ENCODE results near the gene PUS1.

PUS1 gene

GRCh38 chr12:131921866-131922769, 7.0 kb upstream of the PUS1 start:
- peaks cover 0 to 11% (median 1%) of the 10 kb centered on the region in 4 experiments for H3K4me1 ChIP-seq (ENCODE audit: control extremely low read depth in 1 of 4, control insufficient read depth in 4 of 4, insufficient read depth in 4 of 4, low read length in 3 of 4)
- no peak overlapping the region for H3K4me3 ChIP-seq (ENCODE audit: control insufficient read depth in 1 of 7, extremely low read depth in 1 of 7, insufficient read depth in 4 of 7, low read depth in 2 of 7, low read length in 6 of 7)
- H3K27me3 ChIP-seq (replicated peaks in 2 of 5; ENCODE audit: control insufficient read depth in 4 of 5, insufficient read depth in 5 of 5, low read length in 4 of 5) = no peaks in the 10 kb centered on the region
- WGBS (ENCODE audit: insufficient coverage) = 96% methylated on average over 22 of the region's 29 CpGs
- no peak overlapping the region for H3K27ac ChIP-seq (ENCODE audit: insufficient read depth in 1 of 2, low read depth in 1 of 2, low read length in 2 of 2, poor library complexity in 1 of 2, severe bottlenecking in 2 of 2)
- POLR2A ChIA-PET = no interaction called here
- H3K9me3 ChIP-seq (ENCODE audit: control extremely low read depth in 1 of 5, control insufficient read depth in 4 of 5, insufficient read depth in 2 of 5, low read depth in 1 of 5, low read length in 4 of 5) = no peaks in the 10 kb centered on the region
- CTCF ChIA-PET = no interaction called here
- peaks cover 0 to 45% (median 28%) of the 10 kb centered on the region in 4 experiments for H3K36me3 ChIP-seq (ENCODE audit: control insufficient read depth in 4 of 4, insufficient read depth in 4 of 4, low read length in 3 of 4)
- no peak for DNase-seq

- H3K4me1 ChIP-seq (ENCODE audit: control extremely low read depth in 1 of 4, control insufficient read depth in 4 of 4, insufficient read depth in 4 of 4, low read length in 3 of 4) = peaks cover 0 to 11% (median 1%) of the 10 kb centered on the region in 4 experiments
- H3K27ac ChIP-seq (ENCODE audit: insufficient read depth in 1 of 2, low read depth in 1 of 2, low read length in 2 of 2, poor library complexity in 1 of 2, severe bottlenecking in 2 of 2) = no peak overlapping the region
- no peak for DNase-seq
- H3K9me3 ChIP-seq (ENCODE audit: control extremely low read depth in 1 of 5, control insufficient read depth in 4 of 5, insufficient read depth in 2 of 5, low read depth in 1 of 5, low read length in 4 of 5) = no peaks in the 10 kb centered on the region
- CTCF ChIA-PET = no interaction called here
- no peak overlapping the region for H3K4me3 ChIP-seq (ENCODE audit: control insufficient read depth in 1 of 7, extremely low read depth in 1 of 7, insufficient read depth in 4 of 7, low read depth in 2 of 7, low read length in 6 of 7)
- WGBS (ENCODE audit: insufficient coverage) = 97% methylated on average over 12 of the region's 13 CpGs
- no peaks in the 10 kb centered on the region for H3K27me3 ChIP-seq (replicated peaks in 2 of 5; ENCODE audit: control insufficient read depth in 4 of 5, insufficient read depth in 5 of 5, low read length in 4 of 5)
- POLR2A ChIA-PET = no interaction called here
- peaks cover 0 to 39% (median 26%) of the 10 kb centered on the region in 4 experiments for H3K36me3 ChIP-seq (ENCODE audit: control insufficient read depth in 4 of 4, insufficient read depth in 4 of 4, low read length in 3 of 4)
Observed at GRCh38 chr12:131922772-131923171, 6.3 kb upstream of the PUS1 start.

- Histone ChIP-seq H3K4me1 (ENCODE audit: control extremely low read depth in 1 of 4, control insufficient read depth in 4 of 4, insufficient read depth in 4 of 4, low read length in 3 of 4) (peaks cover 0 to 11% (median 4%) of the 10 kb centered on the region in 4 experiments), H3K27me3 (replicated peaks in 2 of 5; ENCODE audit: control insufficient read depth in 4 of 5, insufficient read depth in 5 of 5, low read length in 4 of 5) (no peaks in the 10 kb centered on the region), H3K4me3 (ENCODE audit: control insufficient read depth in 1 of 7, extremely low read depth in 1 of 7, insufficient read depth in 4 of 7, low read depth in 2 of 7, low read length in 6 of 7) (no peak overlapping the region), H3K36me3 (ENCODE audit: control insufficient read depth in 4 of 4, insufficient read depth in 4 of 4, low read length in 3 of 4) (peaks cover 0 to 34% (median 24%) of the 10 kb centered on the region in 4 experiments), H3K9me3 (ENCODE audit: control extremely low read depth in 1 of 5, control insufficient read depth in 4 of 5, insufficient read depth in 2 of 5, low read depth in 1 of 5, low read length in 4 of 5) (no peaks in the 10 kb centered on the region), H3K27ac (ENCODE audit: insufficient read depth in 1 of 2, low read depth in 1 of 2, low read length in 2 of 2, poor library complexity in 1 of 2, severe bottlenecking in 2 of 2) (no peak overlapping the region)
- peak in 1 of 3 donors; percentile 25 for DNase-seq
- CTCF ChIA-PET = interaction anchor here (1.1 kb wide), 1 partner anchor 27 kb away, joined by 3 read pairs; no protein-coding TSS in a partner anchor
- 93% methylated on average over 9 of the region's 11 CpGs for WGBS (ENCODE audit: insufficient coverage)
- POLR2A ChIA-PET = no interaction called here
Observed at GRCh38 chr12:131923260-131923659, 5.8 kb upstream of the PUS1 start.

GRCh38 chr12:131927110-131928079, 1.7 kb upstream of the PUS1 start:
- Histone ChIP-seq H3K4me1 (ENCODE audit: control extremely low read depth in 1 of 4, control insufficient read depth in 4 of 4, insufficient read depth in 4 of 4, low read length in 3 of 4) (peaks cover 0 to 25% (median 19%) of the 10 kb centered on the region in 4 experiments), H3K27ac (ENCODE audit: insufficient read depth in 1 of 2, low read depth in 1 of 2, low read length in 2 of 2, poor library complexity in 1 of 2, severe bottlenecking in 2 of 2) (no peak overlapping the region), H3K27me3 (replicated peaks in 2 of 5; ENCODE audit: control insufficient read depth in 4 of 5, insufficient read depth in 5 of 5, low read length in 4 of 5) (no peaks in the 10 kb centered on the region), H3K9me3 (ENCODE audit: control extremely low read depth in 1 of 5, control insufficient read depth in 4 of 5, insufficient read depth in 2 of 5, low read depth in 1 of 5, low read length in 4 of 5) (no peaks in the 10 kb centered on the region), H3K36me3 (ENCODE audit: control insufficient read depth in 4 of 4, insufficient read depth in 4 of 4, low read length in 3 of 4) (peaks cover 0 to 9% (median 8%) of the 10 kb centered on the region in 4 experiments), H3K4me3 (ENCODE audit: control insufficient read depth in 1 of 7, extremely low read depth in 1 of 7, insufficient read depth in 4 of 7, low read depth in 2 of 7, low read length in 6 of 7) (no peak overlapping the region)
- ChIA-PET CTCF (interaction anchor here (0.6 kb wide), 1 partner anchor 17 kb away, joined by 3 read pairs; no protein-coding TSS in a partner anchor), POLR2A (interaction anchor here (0.7 to 1.6 kb wide), 2 partner anchors 8 to 22 kb away, joined by 4 read pairs; partner anchors contain the start of gene EP400)
- WGBS (ENCODE audit: insufficient coverage) = 74% methylated on average over 11 of the region's 24 CpGs
- DNase-seq = no peak

- Histone ChIP-seq H3K4me3 (ENCODE audit: control insufficient read depth in 1 of 7, extremely low read depth in 1 of 7, insufficient read depth in 4 of 7, low read depth in 2 of 7, low read length in 6 of 7) (peak overlapping the region; percentile 43 to 87 (median 77)), H3K27ac (ENCODE audit: insufficient read depth in 1 of 2, low read depth in 1 of 2, low read length in 2 of 2, poor library complexity in 1 of 2, severe bottlenecking in 2 of 2) (no peak overlapping the region), H3K27me3 (replicated peaks in 2 of 5; ENCODE audit: control insufficient read depth in 4 of 5, insufficient read depth in 5 of 5, low read length in 4 of 5) (no peaks in the 10 kb centered on the region), H3K36me3 (ENCODE audit: control insufficient read depth in 4 of 4, insufficient read depth in 4 of 4, low read length in 3 of 4) (peaks cover 0 to 16% (median 13%) of the 10 kb centered on the region in 4 experiments), H3K4me1 (ENCODE audit: control extremely low read depth in 1 of 4, control insufficient read depth in 4 of 4, insufficient read depth in 4 of 4, low read length in 3 of 4) (peaks cover 0 to 25% (median 19%) of the 10 kb centered on the region in 4 experiments), H3K9me3 (ENCODE audit: control extremely low read depth in 1 of 5, control insufficient read depth in 4 of 5, insufficient read depth in 2 of 5, low read depth in 1 of 5, low read length in 4 of 5) (no peaks in the 10 kb centered on the region)
- CTCF ChIA-PET = interaction anchor here (1.2 kb wide), 1 partner anchor 10 kb away, joined by 3 read pairs; no protein-coding TSS in a partner anchor
- POLR2A ChIA-PET = interaction anchor here (0.7 to 1.6 kb wide), 2 partner anchors 8 to 22 kb away, joined by 4 read pairs; partner anchors contain the start of gene EP400
- no peak for DNase-seq
- WGBS (ENCODE audit: insufficient coverage) = 38% methylated on average over 20 of the region's 33 CpGs
Observed at GRCh38 chr12:131928080-131928710, 881 bp upstream of the PUS1 start.

Data from common myeloid progenitor, CD34-positive (primary cell).